ENCODE data around the gene GRIP1.

DNA sequence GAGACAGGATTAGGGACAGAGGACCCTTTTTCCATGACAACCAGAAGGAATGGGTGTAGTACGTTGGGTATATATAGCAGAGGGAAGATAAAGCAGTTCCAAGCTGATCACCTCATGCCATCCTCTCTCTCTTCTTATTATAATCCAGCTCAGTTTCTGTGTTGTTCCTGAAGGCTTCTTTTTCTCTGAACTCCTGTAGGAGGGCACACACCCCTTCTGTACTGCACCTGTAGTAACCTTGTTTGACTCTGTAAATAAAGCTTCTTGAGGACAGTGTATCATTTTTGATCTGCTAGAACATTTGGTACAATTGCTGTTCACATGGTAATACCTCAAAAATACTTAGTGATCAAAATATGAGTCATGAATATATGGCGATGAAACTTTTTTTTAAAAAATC is 343.1 kb downstream of the GRIP1 start:
- TF ChIP-seq CTCF (IDR thresholded peaks at IDR 0.05; ENCODE audit: poor library complexity) = no peak
- no peak for TF ChIP-seq EZH2phosphoT487 (IDR thresholded peaks at IDR 0.05; ENCODE audit: low read depth, severe bottlenecking, unreplicated experiment)
- no peak for TF ChIP-seq EZH2 (IDR thresholded peaks at IDR 0.05; ENCODE audit: borderline replicate concordance)

Data from hepatocyte (in vitro differentiated cells).